DND-41 (cell line): Measurements from ENCODE around the gene TNRC6B.

Source experiments
- ATAC-seq: fragments of 200-7000 bp; cut with Tn5 transposase; 3 replicates; pipeline ENCODE4 v1.9.1; 2021; ENCODE audit warnings: low read depth; ENCODE audit not compliant: insufficient read depth
- DNase-seq: peaks from one replicate; pipeline ENCODE4 v3.0.0-alpha.2; 2020
- H2AFZ ChIP-seq: 2 replicates; pipeline ENCODE4 v1.6.0; 2012; ENCODE audit warnings: low read depth, low read length
- H3K27ac ChIP-seq: 2 replicates; pipeline ENCODE4 v1.5.1; 2012; ENCODE audit warnings: low read length, inconsistent platforms
- H3K27me3 ChIP-seq: fragments of 200-600 bp; sonication (generic); 2 replicates; pipeline ENCODE4 v1.6.0; 2012; ENCODE audit warnings: low read length, mild to moderate bottlenecking, inconsistent platforms; ENCODE audit not compliant: insufficient read depth, poor library complexity
- H3K36me3 ChIP-seq: 2 replicates; pipeline ENCODE4 v1.5.1; 2012; ENCODE audit warnings: low read length, inconsistent platforms; ENCODE audit not compliant: insufficient read depth
- H3K4me1 ChIP-seq: 2 replicates; pipeline ENCODE4 v1.5.1; 2012; ENCODE audit warnings: mild to moderate bottlenecking, low read length; ENCODE audit not compliant: insufficient read depth
- H3K4me2 ChIP-seq: 2 replicates; pipeline ENCODE4 v1.6.0; 2012; ENCODE audit warnings: mild to moderate bottlenecking, moderate library complexity, low read length, inconsistent platforms; ENCODE audit not compliant: insufficient read depth
- H3K4me3 ChIP-seq, 2 experiments: fragments of 200-600 bp in 1 of 2; shearing (Covaris generic) in 1 of 2; 2 replicates each; pipeline ENCODE4 v1.5.1; 2012 to 2016; ENCODE audit warnings: inconsistent platforms in 2 of 2, low read length in 2 of 2, mild to moderate bottlenecking in 2 of 2, low read depth in 1 of 2, moderate library complexity in 1 of 2
- H3K79me2 ChIP-seq: 2 replicates; pipeline ENCODE4 v1.6.0; 2012; ENCODE audit warnings: low read length, inconsistent platforms; ENCODE audit not compliant: insufficient read depth
- H3K9ac ChIP-seq: 2 replicates; pipeline ENCODE4 v1.6.0; 2012; ENCODE audit warnings: low read depth, mild to moderate bottlenecking, inconsistent platforms, low read length, moderate library complexity
- H3K9me3 ChIP-seq: 2 replicates; pipeline ENCODE4 v1.5.1; 2012; ENCODE audit warnings: low read length, moderate library complexity, mild to moderate bottlenecking, inconsistent platforms; ENCODE audit not compliant: insufficient read depth, severe bottlenecking
- H4K20me1 ChIP-seq: 2 replicates; pipeline ENCODE4 v1.6.0; 2012; ENCODE audit warnings: low read length; ENCODE audit not compliant: insufficient read depth
- CTCF ChIP-seq: IDR thresholded peaks from 2 replicates; pipeline ENCODE4 v1.5.1; 2012; ENCODE audit warnings: borderline replicate concordance, low read length, moderate library complexity, mild to moderate bottlenecking; ENCODE audit not compliant: poor library complexity, severe bottlenecking; ENCODE audit errors: extremely low read depth
- EZH2 ChIP-seq: IDR thresholded peaks from 3 replicates; pipeline ENCODE4 v1.6.1; 2012; ENCODE audit warnings: borderline replicate concordance, low read depth, mild to moderate bottlenecking, moderate library complexity, low read length, inconsistent platforms; ENCODE audit not compliant: severe bottlenecking

The TNRC6B gene

GRCh38 chr22:40261783-40262182, 84.1 kb downstream of the TNRC6B start:
- H3K79me2 ChIP-seq, result peaks cover 42% of the 10 kb centered on the region
- H3K9me3 ChIP-seq, result no peaks in the 10 kb centered on the region
- peaks cover 71% of the 10 kb centered on the region for H3K36me3 ChIP-seq
- no peak overlapping the region for H3K4me3 ChIP-seq
- no peak for TF ChIP-seq EZH2
- no peak for TF ChIP-seq CTCF
- no peaks in the 10 kb centered on the region for H3K4me1 ChIP-seq
- no peak overlapping the region for H3K9ac ChIP-seq
- H3K4me2 ChIP-seq, result no peak overlapping the region
- no peaks in the 10 kb centered on the region for H3K27me3 ChIP-seq
- ATAC-seq, result no peak
- DNase-seq, result no peak
- no peak overlapping the region for H2AFZ ChIP-seq
- peaks cover 10% of the 10 kb centered on the region for H4K20me1 ChIP-seq
- no peak overlapping the region for H3K27ac ChIP-seq

- no peak for TF ChIP-seq CTCF
- Histone ChIP-seq H3K4me2 (no peak overlapping the region), H3K36me3 (peaks cover 76% of the 10 kb centered on the region), H2AFZ (no peak overlapping the region), H3K4me3 (no peak overlapping the region), H3K79me2 (peaks cover 36% of the 10 kb centered on the region), H4K20me1 (peaks cover 11% of the 10 kb centered on the region), H3K27me3 (no peaks in the 10 kb centered on the region), H3K27ac (no peak overlapping the region), H3K9me3 (no peaks in the 10 kb centered on the region), H3K4me1 (no peaks in the 10 kb centered on the region), H3K9ac (no peak overlapping the region)
- peak; percentile 58; the same call in 1 of the 3 replicates for ATAC-seq
- no peak for DNase-seq
Measured at GRCh38 chr22:40263191-40263590, 85.5 kb downstream of the TNRC6B start.

- peaks cover 64% of the 10 kb centered on the region for H3K36me3 ChIP-seq
- DNase-seq, result no peak
Measured at GRCh38 chr22:40265783-40266182, 88.1 kb downstream of the TNRC6B start.

More at GRCh38 chr22:40265783-40266182, 88.1 kb downstream of the TNRC6B start:
- no peak overlapping the region for H3K4me3 ChIP-seq
- H3K9me3 ChIP-seq, result no peaks in the 10 kb centered on the region
- no peak overlapping the region for H3K4me2 ChIP-seq
- peaks cover 11% of the 10 kb centered on the region for H4K20me1 ChIP-seq
- peaks cover 13% of the 10 kb centered on the region for H3K79me2 ChIP-seq
- H3K27ac ChIP-seq, result 0 out of 2 replicates have a peak overlapping the region, but pooled peaks have one; percentile 14
- ATAC-seq, result no peak
- no peak for TF ChIP-seq EZH2
- TF ChIP-seq CTCF, result no peak
- H2AFZ ChIP-seq, result no peak overlapping the region
- H3K27me3 ChIP-seq, result no peaks in the 10 kb centered on the region
- H3K4me1 ChIP-seq, result no peaks in the 10 kb centered on the region
- H3K9ac ChIP-seq, result no peak overlapping the region
